Loucy (cell line): ENCODE data around the gene NELFCD.

Experiments
- CTCF ChIP-seq: fragments of 200-600 bp; sonication (generic); conservative IDR thresholded peaks from 2 replicates; pipeline ENCODE4 v1.5.1; 2014; ENCODE audit warnings: mild to moderate bottlenecking, antibody characterized with exemption, low read length
- EZH2phosphoT487 ChIP-seq: fragments of 200-600 bp; IDR thresholded peaks from 2 replicates; pipeline ENCODE4 v1.6.1; 2018; ENCODE audit warnings: antibody characterized with exemption, mild to moderate bottlenecking, moderate library complexity, borderline replicate concordance

DNA sequence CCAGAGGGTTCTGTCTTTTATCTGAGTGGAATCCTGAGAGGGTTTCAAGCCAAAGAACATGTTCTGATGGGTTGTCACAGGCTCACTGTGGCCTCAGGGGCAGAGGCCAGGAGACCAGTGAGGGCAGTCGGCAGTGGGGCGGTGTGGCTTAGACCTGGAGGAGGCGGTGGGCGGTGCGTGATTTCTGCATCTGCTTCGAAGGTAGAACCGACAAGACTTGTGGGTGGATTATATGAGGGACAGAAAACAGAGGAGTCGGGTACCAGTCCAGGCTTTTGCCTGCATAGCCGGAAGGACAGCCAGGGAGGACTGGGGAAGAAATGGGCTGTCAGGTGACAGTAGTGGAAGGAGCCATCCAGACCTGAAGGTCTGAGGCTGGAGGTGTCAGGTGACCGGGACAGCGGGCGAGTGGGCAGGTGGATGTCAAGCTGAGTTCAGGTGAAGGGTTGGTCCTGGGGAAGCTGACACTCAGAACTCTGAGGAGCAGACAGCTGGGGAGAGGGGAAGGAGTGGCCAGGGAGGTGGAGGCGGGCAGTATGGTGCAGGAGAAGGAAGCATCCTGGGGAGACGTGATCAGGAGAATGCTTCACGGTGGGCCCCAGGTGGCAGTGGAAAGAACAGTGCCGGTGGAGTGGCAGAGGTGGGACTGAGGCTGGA, 22.9 kb downstream of the NELFCD start:
- TF ChIP-seq CTCF (no peak), EZH2phosphoT487 (no peak)
